Mesodermal cell (in vitro differentiated cells): ENCODE results near the gene KMO.

ENCODE experiments used
- H3K27ac ChIP-seq: 2 replicates; pipeline ENCODE4 v1.7.0; 2013; ENCODE audit warnings: mild to moderate bottlenecking, low read depth, low read length, moderate library complexity; ENCODE audit not compliant: severe bottlenecking
- H3K36me3 ChIP-seq: 2 replicates; pipeline ENCODE4 v1.7.1; 2013; ENCODE audit warnings: mild to moderate bottlenecking, low read length, moderate library complexity; ENCODE audit not compliant: control insufficient read depth, insufficient read depth
- H3K4me1 ChIP-seq: one replicate; pipeline ENCODE4 v1.7.1; 2013; ENCODE audit warnings: mild to moderate bottlenecking, low read length; ENCODE audit not compliant: insufficient read depth, control insufficient read depth, poor library complexity, severe bottlenecking
- H3K4me3 ChIP-seq: 2 replicates; pipeline ENCODE4 v1.7.0; 2013; ENCODE audit warnings: low read length, control low read depth, mild to moderate bottlenecking; ENCODE audit not compliant: insufficient read depth, poor library complexity, severe bottlenecking; ENCODE audit errors: extremely low read depth
- H3K9me3 ChIP-seq: 2 replicates; pipeline ENCODE4 v1.7.1; 2013; ENCODE audit warnings: mild to moderate bottlenecking, low read length, moderate library complexity; ENCODE audit not compliant: control insufficient read depth
- WGBS, 2 experiments: methylation state at CpG; one replicate each; pipeline ENCODE4 v1.1.5; 2013; ENCODE audit warnings: missing lambda C conversion rate in 2 of 2; ENCODE audit not compliant: insufficient coverage in 2 of 2; 5-methylcytosine and 5-hydroxymethylcytosine counted together

Gene KMO

DNA sequence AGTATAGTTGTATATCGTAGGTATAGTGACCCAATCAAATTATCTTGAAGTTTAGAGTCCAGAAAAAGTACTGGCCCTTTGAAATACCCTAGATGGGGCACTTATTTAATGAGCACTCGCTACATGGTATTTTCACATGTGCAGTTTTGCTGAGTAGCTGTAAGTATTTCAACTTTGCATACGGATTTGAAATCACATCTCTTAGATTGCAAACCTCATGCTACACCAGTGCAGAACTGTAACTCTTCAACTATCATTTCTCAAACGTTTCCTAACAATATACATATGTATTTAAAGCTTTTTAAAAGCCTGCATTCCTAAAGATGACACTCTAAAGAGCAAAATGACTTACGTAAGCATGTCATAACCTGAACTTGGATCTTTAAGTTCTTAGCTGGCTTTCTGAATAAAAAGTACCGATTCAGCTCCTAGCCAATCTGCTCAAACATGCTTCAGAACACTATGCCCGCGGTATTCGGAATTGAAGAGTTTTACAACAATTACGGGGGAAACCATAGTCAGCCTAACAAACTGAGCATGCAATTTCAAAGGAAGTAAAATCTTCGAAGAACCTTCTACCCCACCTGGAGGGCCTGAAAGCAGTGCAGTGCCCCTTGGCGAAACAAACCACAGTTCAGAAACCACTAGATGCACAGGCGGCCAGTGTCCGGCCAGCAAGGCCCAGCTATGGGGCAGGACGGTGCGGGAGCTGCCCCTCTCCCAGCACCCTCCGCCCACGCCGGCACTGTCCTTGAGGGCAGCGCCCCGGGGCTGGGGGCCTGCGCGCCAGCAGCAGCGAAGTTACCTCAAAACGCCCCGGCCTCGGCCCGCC, 13.5 kb upstream of the KMO start:
- Histone ChIP-seq H3K9me3 (no peaks in the 10 kb centered on the region), H3K27ac (peak overlapping the region; percentile 82), H3K4me1 (peaks cover 4% of the 10 kb centered on the region), H3K36me3 (peaks cover 11% of the 10 kb centered on the region), H3K4me3 (peak overlapping the region; percentile 83)
- 5 to 6% methylated on average over 13 to 26 of the region's 28 CpGs for WGBS, 2 experiments

DNA sequence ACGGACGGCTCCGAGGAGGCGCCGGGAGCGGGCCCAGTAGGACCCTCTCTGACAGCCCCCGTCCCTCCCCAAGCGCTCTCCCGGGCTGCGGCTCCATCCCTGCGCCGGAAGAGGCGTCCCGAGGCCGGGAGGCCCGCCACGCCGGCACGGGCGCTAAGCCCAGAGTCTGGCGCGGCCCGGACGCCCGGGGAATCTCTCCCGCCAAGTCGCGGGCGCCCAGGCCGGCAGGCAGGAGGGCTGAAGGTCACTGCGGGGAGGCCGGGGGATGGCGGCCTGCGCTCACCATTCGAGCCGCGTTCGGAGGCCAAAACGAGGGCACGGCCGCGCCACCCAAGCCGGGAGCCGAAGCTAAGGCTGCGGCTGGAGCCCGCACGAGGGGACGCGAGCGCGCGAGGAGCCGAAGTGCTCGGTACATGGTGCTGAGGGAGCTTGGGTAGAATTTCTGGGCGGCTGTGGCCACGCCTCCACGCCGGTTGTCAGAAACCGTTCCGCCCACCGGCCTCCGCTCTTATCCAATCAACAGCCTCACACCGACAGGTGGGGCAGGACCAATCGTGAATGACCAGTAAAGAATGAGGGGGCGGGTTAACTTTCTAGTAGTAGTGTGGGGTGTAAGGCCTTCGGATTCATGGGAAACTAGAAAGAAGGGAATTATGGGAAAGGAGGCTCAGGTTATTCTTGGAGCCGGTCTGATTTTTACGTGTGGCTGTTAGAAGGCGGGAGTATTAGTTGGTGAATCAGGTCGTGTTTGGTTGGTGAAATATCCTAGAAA, 12.7 kb upstream of the KMO start, which contains the start of gene FH:
FH (minus strand) TSS at position 448 of the 772 bp plus-strand sequence; CDS start at position 415, 33 bp downstream.
- Histone ChIP-seq H3K27ac (peak within 1 kb of the TSS; percentile 82), H3K36me3 (peaks cover 11% of the 10 kb centered on the region), H3K4me3 (peak within 1 kb of the TSS; percentile 83), H3K4me1 (peaks cover 4% of the 10 kb centered on the region), H3K9me3 (no peaks in the 10 kb centered on the region)
- WGBS, 2 experiments, result 0 to 1% methylated on average over 47 to 53 of the region's 70 CpGs

DNA sequence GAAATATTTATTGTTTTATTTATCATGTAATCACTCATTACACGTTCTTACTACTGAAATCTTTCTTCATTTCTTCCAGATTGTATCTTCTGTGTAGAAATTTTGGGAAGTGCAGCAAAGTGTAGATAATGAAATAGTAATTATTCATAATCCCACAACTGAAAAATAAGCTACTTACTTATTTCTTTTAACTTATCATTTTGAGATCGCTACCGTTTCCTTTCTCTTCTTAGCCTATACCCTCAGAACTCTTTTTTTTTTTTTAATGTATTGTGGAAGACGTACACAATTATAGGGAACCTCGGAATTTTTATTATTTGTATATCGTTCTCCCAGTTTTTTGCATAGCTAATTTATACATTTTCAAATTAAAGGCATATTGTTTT, 12.1 kb upstream of the KMO start:
- Histone ChIP-seq H3K9me3 (no peaks in the 10 kb centered on the region), H3K27ac (no peak overlapping the region), H3K4me3 (peak overlapping the region; percentile 83), H3K4me1 (peaks cover 4% of the 10 kb centered on the region), H3K36me3 (peaks cover 11% of the 10 kb centered on the region)
- WGBS, 2 experiments, result no CpG with 5 or more reads among the region's 6 CpGs

- no peaks in the 10 kb centered on the region for H3K9me3 ChIP-seq
- no peaks in the 10 kb centered on the region for H3K36me3 ChIP-seq
- peaks cover 4% of the 10 kb centered on the region for H3K4me1 ChIP-seq
- no peak overlapping the region for H3K4me3 ChIP-seq
- 80% methylated on average over 1 of the region's 2 CpGs; no CpG with 5 or more reads in 1 of the 2 experiments for WGBS, 2 experiments
- no peak overlapping the region for H3K27ac ChIP-seq
Measured at GRCh38 chr1:241521718-241522117, 10.5 kb upstream of the KMO start.

GRCh38 chr1:241525026-241525425, 7.2 kb upstream of the KMO start:
- Histone ChIP-seq H3K4me1 (no peaks in the 10 kb centered on the region), H3K9me3 (no peaks in the 10 kb centered on the region), H3K27ac (no peak overlapping the region), H3K4me3 (no peak overlapping the region), H3K36me3 (no peaks in the 10 kb centered on the region)
- WGBS, 2 experiments, result 83 to 100% methylated on average over 1 of the region's 3 CpGs

DNA sequence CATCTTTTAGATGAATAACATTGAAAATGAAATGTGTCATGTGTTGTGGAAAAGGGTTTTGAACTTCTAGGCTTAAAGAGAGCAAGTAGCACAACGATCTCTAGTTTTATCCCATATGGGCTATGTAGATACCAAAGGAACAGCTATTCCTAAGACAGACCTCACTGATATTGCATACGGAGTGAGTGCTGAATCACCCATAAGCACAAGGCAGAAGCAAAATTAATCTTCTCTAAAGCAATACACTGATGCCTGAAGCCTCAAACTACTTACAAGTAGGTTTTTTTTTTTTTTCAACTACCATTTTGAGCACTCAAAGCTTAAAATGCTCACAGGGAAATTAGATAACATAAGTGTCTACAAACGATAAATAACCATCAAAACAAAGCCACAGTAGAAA, 5.0 kb upstream of the KMO start:
- no peaks in the 10 kb centered on the region for H3K9me3 ChIP-seq
- H3K36me3 ChIP-seq, result no peaks in the 10 kb centered on the region
- peaks cover 8% of the 10 kb centered on the region for H3K4me1 ChIP-seq
- H3K27ac ChIP-seq, result no peak overlapping the region
- no peak overlapping the region for H3K4me3 ChIP-seq
- 92 to 93% methylated on average over 2 of the region's 3 CpGs for WGBS, 2 experiments

- Histone ChIP-seq H3K4me1 (peaks cover 8% of the 10 kb centered on the region), H3K4me3 (no peak overlapping the region), H3K9me3 (no peaks in the 10 kb centered on the region), H3K36me3 (no peaks in the 10 kb centered on the region), H3K27ac (no peak overlapping the region)
- WGBS, 2 experiments, result 52 to 88% methylated on average over 3 to 6 of the region's 11 CpGs
Measured at GRCh38 chr1:241531195-241532161, 700 bp upstream of the KMO start.

GRCh38 chr1:241532864-241533263, 686 bp downstream of the KMO start:
- WGBS, 2 experiments, result 91 to 94% methylated on average over 2 to 6 of the region's 7 CpGs
- peaks cover 8% of the 10 kb centered on the region for H3K4me1 ChIP-seq
- H3K4me3 ChIP-seq, result no peak overlapping the region
- H3K36me3 ChIP-seq, result no peaks in the 10 kb centered on the region
- no peaks in the 10 kb centered on the region for H3K9me3 ChIP-seq
- no peak overlapping the region for H3K27ac ChIP-seq

DNA sequence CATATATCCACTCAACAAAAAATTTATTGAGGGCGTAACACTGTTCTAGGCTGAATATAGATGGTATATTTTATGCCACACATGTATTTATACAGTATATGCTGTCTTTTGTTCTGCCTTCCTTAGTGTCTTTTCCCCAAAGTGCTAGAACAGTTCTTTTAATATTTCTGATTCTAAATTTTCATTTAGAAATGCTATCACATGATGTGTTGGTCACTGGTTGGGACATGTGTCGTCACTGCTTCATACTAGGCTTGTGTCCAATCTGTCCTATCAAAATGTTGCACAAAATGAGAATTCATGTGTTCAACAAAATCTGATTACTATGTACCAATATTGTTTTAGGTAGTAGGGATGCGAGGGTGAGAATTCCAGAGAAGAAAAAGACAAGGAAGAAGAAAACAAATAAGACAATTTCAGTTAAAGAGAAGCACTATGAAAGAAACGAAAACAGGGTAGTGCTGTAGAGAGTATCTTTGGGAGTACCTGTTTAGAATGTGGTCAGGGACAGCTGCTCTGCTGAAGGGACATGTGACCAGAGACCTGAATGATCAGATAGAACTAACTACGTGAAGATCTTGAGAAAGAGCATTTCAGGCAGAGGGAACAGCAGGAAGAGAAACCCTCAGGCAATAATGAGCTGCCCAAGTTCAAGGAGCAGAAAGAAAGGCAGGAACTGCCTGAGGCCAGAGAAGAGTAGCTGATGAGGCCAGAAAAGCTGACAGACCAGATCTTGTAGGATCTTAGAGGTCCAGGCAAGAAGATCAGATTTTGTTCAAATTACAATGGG, 1.3 kb downstream of the KMO start:
- no peak overlapping the region for H3K4me3 ChIP-seq
- peaks cover 8% of the 10 kb centered on the region for H3K4me1 ChIP-seq
- no peaks in the 10 kb centered on the region for H3K9me3 ChIP-seq
- no peak overlapping the region for H3K27ac ChIP-seq
- no peaks in the 10 kb centered on the region for H3K36me3 ChIP-seq
- WGBS, 2 experiments, result 74 to 83% methylated on average over 2 to 3 of the region's 5 CpGs
